PC-9 (cell line): Measurements from ENCODE around the gene CLEC4M. TPM values are rescaled to one million over a fixed set of nuclear protein-coding genes. Genes with fewer than 3 reads are reported as not detected.

Source experiments
- BruUV-seq: library from RNA; stranded (reverse); fragments of 400-500 nt; replicated peaks from 2 replicates; lab custom pipeline; 2021; lab: Mats Ljungman, UMichigan
- CTCF ChIA-PET: fragments of 300-600 bp; sonication (Branson Sonifier 250); formaldehyde crosslinking; loops from one replicate; lab custom pipeline; 2022; ENCODE audit warnings: antibody characterized with exemption; lab: Charles Lee
- POLR2A ChIA-PET: fragments of 300-600 bp; sonication (Branson Sonifier 250); formaldehyde crosslinking; loops from one replicate; lab custom pipeline; 2022; ENCODE audit warnings: antibody characterized with exemption; ENCODE audit not compliant: unreplicated experiment; lab: Charles Lee
- DNase-seq, 2 experiments: peaks; one replicate each; pipeline versions ENCODE4 v3.0.0 to v3.0.0-alpha.2; 2015 to 2022; ENCODE audit warnings: mixed read lengths in 1 of 2
- H2AFZ ChIP-seq: fragments of 200-600 bp; sonication (generic); 2 replicates; pipeline ENCODE4 v1.8.1; 2017; ENCODE audit warnings: antibody characterized with exemption
- H3F3A ChIP-seq: fragments of 200-600 bp; sonication (generic); 2 replicates; pipeline ENCODE4 v1.8.1; 2017; ENCODE audit warnings: antibody characterized with exemption, mild to moderate bottlenecking, low read depth; ENCODE audit not compliant: insufficient read depth
- H3K27ac ChIP-seq: fragments of 200-600 bp; sonication (generic); 2 replicates; pipeline ENCODE4 v1.6.1; 2016; ENCODE audit warnings: mixed run types
- H3K27me3 ChIP-seq: fragments of 200-600 bp; sonication (generic); 2 replicates; pipeline ENCODE4 v1.6.1; 2016; ENCODE audit warnings: low read depth, mixed run types; ENCODE audit not compliant: insufficient read depth
- H3K36me3 ChIP-seq: fragments of 200-600 bp; sonication (generic); 2 replicates; pipeline ENCODE4 v1.6.1; 2016; ENCODE audit warnings: low read depth, mixed run types
- H3K4me1 ChIP-seq: fragments of 200-600 bp; sonication (generic); replicated peaks from 2 replicates; pipeline ENCODE4 v1.6.1; 2016; ENCODE audit warnings: mixed run types; ENCODE audit not compliant: insufficient read depth
- H3K4me2 ChIP-seq: fragments of 200-600 bp; sonication (generic); 2 replicates; pipeline ENCODE4 v1.6.1; 2017; ENCODE audit warnings: mixed run types
- H3K4me3 ChIP-seq: fragments of 200-600 bp; sonication (generic); 2 replicates; pipeline ENCODE4 v1.6.1; 2016; ENCODE audit warnings: mixed run types
- H3K79me2 ChIP-seq: fragments of 200-600 bp; sonication (generic); 2 replicates; pipeline ENCODE4 v1.6.1; 2017; ENCODE audit warnings: low read depth, mixed run types
- H3K9me2 ChIP-seq: fragments of 200-600 bp; sonication (generic); 2 replicates; pipeline ENCODE4 v1.8.1; 2017; ENCODE audit warnings: mild to moderate bottlenecking; ENCODE audit not compliant: insufficient read depth
- H3K9me3 ChIP-seq: fragments of 200-600 bp; sonication (generic); 2 replicates; pipeline ENCODE4 v1.8.1; 2016; ENCODE audit warnings: low read depth; ENCODE audit not compliant: insufficient read depth
- H4K20me1 ChIP-seq: fragments of 200-600 bp; sonication (generic); 2 replicates; pipeline ENCODE4 v1.8.1; 2017; ENCODE audit not compliant: insufficient read depth
- CTCF ChIP-seq: fragments of 200-600 bp; sonication (generic); conservative IDR thresholded peaks from 2 replicates; pipeline ENCODE4 v1.6.1; 2017; ENCODE audit warnings: mixed run types, antibody characterized with exemption, mild to moderate bottlenecking, moderate library complexity
- EZH2 ChIP-seq: fragments of 200-600 bp; sonication (generic); IDR thresholded peaks from 2 replicates; pipeline ENCODE4 v1.8.0; 2017; ENCODE audit warnings: antibody characterized with exemption, low read depth
- intact Hi-C: fragments of 100-400 bp; cut with micrococcal nuclease; formaldehyde crosslinking; loops from one replicate; pipeline ENCODE4 v1.10.0; 2022; ENCODE audit not compliant: unreplicated experiment
- total RNA-seq: library from RNA; stranded (reverse); gene quantifications from 2 replicates; pipeline ENCODE4 v1.2.3, GENCODE V29; 2021

CLEC4M gene
- total RNA-seq, 1 experiment from 2014 or later: not detected

GRCh38 chr19:7781157-7781556 lies 18.1 kb downstream of the CLEC4M start:
- H3F3A ChIP-seq: peaks cover 45% of the 10 kb centered on the region
- intact Hi-C loops: no loop called here
- ChIA-PET POLR2A (no interaction called here), CTCF (no interaction called here)
- H3K79me2 ChIP-seq: no peaks in the 10 kb centered on the region
- H3K4me1 ChIP-seq: peaks cover 23% of the 10 kb centered on the region
- no TSS peak for BruUV-seq
- H3K9me3 ChIP-seq: no peaks in the 10 kb centered on the region; the same call in 1 of the 2 replicates
- no peaks in the 10 kb centered on the region for H3K27me3 ChIP-seq
- no peak for DNase-seq
- no peak overlapping the region for H3K4me2 ChIP-seq
- H3K4me3 ChIP-seq: no peak overlapping the region
- no peak overlapping the region for H2AFZ ChIP-seq
- H3K36me3 ChIP-seq: no peaks in the 10 kb centered on the region
- H3K9me2 ChIP-seq: no peaks in the 10 kb centered on the region
- H4K20me1 ChIP-seq: no peaks in the 10 kb centered on the region
- no peak overlapping the region for H3K27ac ChIP-seq
- TF ChIP-seq EZH2 (no peak), CTCF (no peak)

- DNase-seq: peak; percentile 79 to 100
- Histone ChIP-seq H2AFZ (no peak overlapping the region), H3K27ac (peak overlapping the region; percentile 1; the same call in 1 of the 2 replicates), H3F3A (peaks cover 45% of the 10 kb centered on the region), H3K79me2 (no peaks in the 10 kb centered on the region), H3K36me3 (no peaks in the 10 kb centered on the region), H3K9me3 (no peaks in the 10 kb centered on the region; the same call in 1 of the 2 replicates), H3K27me3 (no peaks in the 10 kb centered on the region), H3K9me2 (no peaks in the 10 kb centered on the region), H4K20me1 (no peaks in the 10 kb centered on the region), H3K4me2 (peak overlapping the region; percentile 54), H3K4me3 (no peak overlapping the region), H3K4me1 (peaks cover 23% of the 10 kb centered on the region)
- intact Hi-C loops: no loop called here
- peak; percentile 20; the same call in 1 of the 2 replicates for TF ChIP-seq CTCF
- no peak for TF ChIP-seq EZH2
- POLR2A ChIA-PET: interaction anchor here (0.5 to 0.9 kb wide), 3 partner anchors 8 to 388 kb away, joined by 3 to 9 read pairs (median 6); no protein-coding TSS in a partner anchor
- no TSS peak for BruUV-seq
- CTCF ChIA-PET: interaction anchor here (0.5 to 0.9 kb wide), 2 partner anchors 16 to 103 kb away, joined by 3 read pairs; partner anchors contain the start of gene TRAPPC5
Observed at GRCh38 chr19:7783991-7784423, 21.0 kb downstream of the CLEC4M start.

GRCh38 chr19:7784856-7785255 lies 21.8 kb downstream of the CLEC4M start:
- intact Hi-C loops: no loop called here
- CTCF ChIA-PET: no interaction called here
- POLR2A ChIA-PET: no interaction called here

More at GRCh38 chr19:7784856-7785255, 21.8 kb downstream of the CLEC4M start:
- Histone ChIP-seq H3K27me3 (no peaks in the 10 kb centered on the region), H3K27ac (peak overlapping the region; percentile 1), H3K4me1 (peaks cover 23% of the 10 kb centered on the region), H3K9me2 (no peaks in the 10 kb centered on the region), H3F3A (peaks cover 38% of the 10 kb centered on the region), H3K79me2 (no peaks in the 10 kb centered on the region), H3K4me2 (peak overlapping the region; percentile 23; the same call in 1 of the 2 replicates), H3K36me3 (no peaks in the 10 kb centered on the region), H3K4me3 (no peak overlapping the region), H3K9me3 (no peaks in the 10 kb centered on the region; the same call in 1 of the 2 replicates), H2AFZ (no peak overlapping the region), H4K20me1 (no peaks in the 10 kb centered on the region)
- no peak for TF ChIP-seq EZH2
- no peak for TF ChIP-seq CTCF
- no TSS peak for BruUV-seq
- DNase-seq: no peak
